GM12878 (cell line): Measurements from ENCODE around the gene NACC1.

Experiments used
- JUND ChIP-seq: IDR thresholded peaks from 2 replicates; pipeline ENCODE4 v1.6.1; 2012; ENCODE audit warnings: low read depth, mild to moderate bottlenecking, low read length, improper control_type of control experiment, moderate library complexity
- ZNF24 ChIP-seq: fragments of 450-650 bp; IDR thresholded peaks from 2 replicates; pipeline ENCODE4 v1.6.1; 2017; ENCODE audit warnings: antibody characterized with exemption, mild to moderate bottlenecking

- no peak for TF ChIP-seq ZNF24
- no peak for TF ChIP-seq JUND
Observed at GRCh38 chr19:13138916-13139198, 20.8 kb downstream of the NACC1 start.
